ENCODE results near the gene STK4.
A peak's percentile ranks its signal among the peaks of the same experiment; 100 is the strongest.

The STK4 gene

DNA sequence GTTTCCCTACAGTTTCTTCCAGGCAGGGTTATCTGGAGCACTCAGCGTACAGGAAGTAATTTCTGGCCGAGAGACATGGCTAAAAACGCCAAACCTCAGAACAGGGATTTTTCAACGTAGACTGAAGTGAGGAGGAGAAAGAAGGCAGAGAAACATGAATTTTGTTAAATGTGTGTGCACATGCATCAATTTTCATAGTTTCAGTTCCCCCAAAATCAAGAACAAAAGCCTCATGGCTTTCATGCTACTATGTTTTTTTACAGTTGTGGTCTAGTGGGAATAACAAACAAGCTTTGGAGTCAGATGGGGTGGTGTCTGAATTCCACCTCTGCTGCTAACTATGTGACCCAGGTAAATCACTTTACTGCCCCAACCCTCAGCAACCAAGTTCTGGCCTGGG lies 11.0 kb upstream of the STK4 start:
- DNase-seq, result no peak

DNA sequence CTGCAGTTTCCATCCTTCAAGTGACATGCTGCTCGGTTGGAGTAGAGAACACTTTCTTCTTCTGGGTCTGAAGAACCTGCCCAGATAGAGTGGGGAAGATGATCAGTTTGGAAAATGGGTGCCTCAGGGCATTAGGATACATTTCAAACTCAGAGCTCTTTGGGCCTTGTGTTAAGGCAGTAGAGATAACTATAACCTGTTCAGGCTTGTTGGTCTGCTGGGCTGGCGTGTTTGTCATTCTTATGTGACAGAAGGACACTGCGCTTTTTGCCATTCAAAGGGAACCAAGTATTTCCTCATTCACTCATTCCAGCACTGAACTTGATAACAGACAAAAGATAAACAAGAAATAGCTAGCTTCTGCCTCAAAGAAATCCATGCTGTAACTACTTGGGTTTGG lies 9.9 kb upstream of the STK4 start:
- no peak for DNase-seq

DNA sequence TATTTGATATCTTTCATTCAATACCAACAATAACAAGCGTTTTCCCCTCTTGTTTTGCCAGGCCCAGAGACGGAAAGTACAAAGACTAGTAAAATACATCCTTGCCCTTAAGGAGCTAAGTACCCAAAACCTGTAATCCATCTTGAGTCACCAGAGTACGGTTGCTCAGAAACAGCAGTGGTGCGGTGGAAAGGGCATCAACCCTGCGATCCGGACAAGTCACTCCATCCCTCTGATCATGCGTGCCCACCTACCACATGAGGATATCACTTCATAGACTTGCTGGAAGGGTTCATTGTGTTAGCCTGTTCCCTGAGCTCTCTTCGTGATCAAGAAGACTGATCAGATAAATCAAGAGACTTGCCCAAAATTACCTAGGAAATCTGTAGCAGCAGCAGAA lies 8.0 kb upstream of the STK4 start:
- DNase-seq, result no peak

DNA sequence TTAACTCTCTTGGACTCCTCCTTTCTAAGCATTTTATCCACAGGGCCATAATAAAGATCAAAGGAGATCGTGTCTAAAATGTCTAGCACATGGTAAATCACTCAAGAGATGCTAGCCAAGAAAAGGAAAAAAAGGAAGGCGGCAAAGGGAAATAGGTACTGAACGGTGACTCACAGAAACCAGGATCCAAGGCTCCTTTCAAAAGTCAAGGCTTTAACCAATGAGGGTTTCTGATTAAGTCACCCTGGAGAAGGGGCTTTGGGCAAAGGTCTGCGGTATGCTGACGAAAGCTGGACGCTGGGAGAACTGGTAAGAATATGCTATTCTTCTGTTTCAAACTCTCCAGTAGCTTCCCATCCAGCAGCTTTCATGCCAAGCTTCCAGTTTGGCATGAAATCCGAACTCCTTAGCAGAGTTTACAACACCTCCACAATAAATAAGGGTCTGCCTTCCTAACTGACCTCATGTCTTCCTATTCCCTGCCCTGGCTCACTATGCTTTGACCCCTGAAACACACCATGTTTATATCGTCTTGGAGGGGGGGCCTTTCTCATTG lies 7.2 kb upstream of the STK4 start:
- DNase-seq, result no peak

DNA sequence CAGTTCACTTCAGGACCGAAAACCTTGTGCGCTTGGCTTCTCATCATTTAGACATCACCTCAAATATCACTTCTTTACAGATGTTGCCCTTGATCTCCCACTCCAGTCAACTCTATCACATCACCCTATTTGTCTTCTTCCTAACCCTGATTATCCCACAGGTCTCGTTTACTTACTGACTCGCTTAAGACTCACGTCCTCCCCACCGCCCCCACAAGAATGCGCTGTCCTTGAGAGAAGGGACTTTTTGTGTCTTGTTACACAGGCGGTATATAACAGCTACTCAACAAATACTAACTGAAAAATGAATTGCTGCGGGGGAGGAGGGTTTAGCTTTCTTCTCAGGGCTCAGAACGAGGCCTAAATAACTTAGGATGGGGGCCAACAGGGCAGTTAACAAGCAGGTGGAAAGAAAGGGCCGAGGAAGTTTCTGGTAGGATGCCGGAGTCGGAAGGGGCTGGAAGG lies 6.6 kb upstream of the STK4 start:
- DNase-seq, result peak in 3 of 4 experiments; percentile 12 to 28 (median 20)

- DNase-seq, result peak; percentile 91 to 95 (median 92)
Observed at GRCh38 chr20:44960103-44960852, 6.0 kb upstream of the STK4 start, which contains the start of gene TOMM34. Gene TOMM34 (minus strand): TSS chr20:44960397. CDS start chr20:44960333, 64 bp downstream.

DNA sequence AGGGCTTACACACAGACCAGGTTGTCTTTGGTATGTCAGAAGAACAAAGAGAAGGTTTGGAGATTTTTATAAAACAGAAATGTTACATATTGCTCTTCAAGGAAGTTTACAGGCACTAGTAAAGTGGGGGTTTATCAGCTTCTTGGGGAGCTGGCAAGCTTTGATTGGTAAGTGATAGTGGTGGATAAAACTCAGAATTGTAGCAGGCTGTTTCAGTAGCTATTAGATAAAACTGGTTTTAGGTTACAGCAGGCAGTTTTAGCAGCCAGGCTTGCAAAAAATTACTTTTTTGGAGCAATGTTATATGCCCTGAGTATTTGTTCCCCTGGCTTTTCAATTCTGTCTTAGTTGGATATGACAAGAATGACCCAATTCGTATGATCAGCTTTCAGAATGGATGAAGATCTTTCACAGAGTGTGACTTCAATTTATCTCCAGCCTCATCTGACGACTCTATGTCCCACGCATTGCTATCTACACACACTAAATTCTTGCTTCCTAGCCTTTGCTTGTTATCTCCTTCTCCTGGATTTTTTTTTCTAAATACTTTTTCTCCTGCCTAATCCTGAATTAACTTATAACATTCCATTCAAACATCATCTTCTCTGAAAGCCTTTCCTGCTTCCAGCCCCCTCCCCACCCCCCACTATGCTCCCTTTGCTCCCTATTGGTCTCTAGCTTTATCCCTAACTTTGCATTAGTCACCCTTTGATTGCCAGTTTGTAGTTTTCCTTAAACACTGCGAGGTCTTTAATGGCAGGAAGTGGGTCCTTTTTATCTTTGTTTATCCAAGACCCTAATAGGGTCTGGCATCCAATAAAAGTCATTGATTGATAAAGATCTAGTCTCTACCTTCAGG lies 5.1 kb upstream of the STK4 start:
- no peak for DNase-seq

GRCh38 chr20:44961870-44962267 lies 4.4 kb upstream of the STK4 start:
- DNase-seq, result no peak

- DNase-seq, result no peak
Observed at GRCh38 chr20:44962483-44962882, 3.8 kb upstream of the STK4 start.

GRCh38 chr20:44963325-44964215 lies 2.7 kb upstream of the STK4 start:
- DNase-seq, result no peak

GRCh38 chr20:44965651-44966029 lies 672 bp upstream of the STK4 start:
- DNase-seq, result no peak

GRCh38 chr20:44967207-44967807 lies 995 bp downstream of the STK4 start:
- no peak for DNase-seq

- DNase-seq, result no peak
Observed at GRCh38 chr20:44969300-44969894, 3.1 kb downstream of the STK4 start.

- no peak for DNase-seq
Observed at GRCh38 chr20:44970243-44970757, 4.0 kb downstream of the STK4 start.

GRCh38 chr20:44973053-44973452 lies 6.7 kb downstream of the STK4 start:
- no peak for DNase-seq

DNA sequence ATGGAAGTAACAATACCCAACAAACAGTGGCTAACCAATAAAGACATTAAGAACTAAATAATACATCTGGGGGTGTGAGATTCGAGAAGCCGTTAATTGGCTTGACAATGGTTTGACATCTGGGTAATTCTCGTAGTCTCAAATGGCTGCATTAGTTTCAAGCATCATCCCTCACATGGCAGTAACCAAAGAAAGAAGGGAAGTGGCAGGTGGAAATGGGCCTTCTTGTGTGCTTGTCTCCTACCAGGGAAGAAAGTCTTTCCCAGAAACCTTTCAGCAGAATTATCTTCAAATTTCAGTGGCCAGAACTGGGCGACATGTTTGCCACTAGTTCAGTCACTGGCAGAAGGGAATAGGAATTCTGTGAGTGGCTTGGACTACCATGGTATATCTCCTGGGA lies 10.4 kb downstream of the STK4 start:
- no peak for DNase-seq

DNA sequence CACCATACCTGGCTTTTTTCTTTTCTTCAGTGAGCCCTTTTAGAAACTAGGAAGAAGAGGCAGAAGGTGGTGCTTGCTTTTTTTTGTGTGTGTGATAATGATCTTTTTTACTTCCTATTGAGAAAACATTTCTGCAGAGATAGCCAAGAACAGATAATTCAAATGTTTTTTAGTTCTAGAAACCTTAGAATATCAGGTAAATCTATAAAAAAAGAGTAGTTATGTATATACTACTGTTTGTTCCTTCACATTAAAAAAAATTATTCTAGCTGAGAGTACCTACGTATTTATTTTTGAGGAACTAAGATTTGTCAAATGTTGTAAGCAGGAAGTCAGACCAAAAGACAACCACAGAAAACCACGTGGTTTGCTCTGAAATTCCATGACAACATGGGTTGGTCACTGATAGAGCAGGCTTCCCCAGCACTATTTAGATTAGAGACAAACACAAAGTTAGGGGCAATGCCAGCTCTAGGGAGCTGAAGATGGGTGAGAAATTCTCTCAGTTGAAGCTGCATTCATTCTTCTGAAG lies 12.8 kb downstream of the STK4 start:
- DNase-seq, result peak in 2 of 4 experiments; percentile 6 to 23

DNA sequence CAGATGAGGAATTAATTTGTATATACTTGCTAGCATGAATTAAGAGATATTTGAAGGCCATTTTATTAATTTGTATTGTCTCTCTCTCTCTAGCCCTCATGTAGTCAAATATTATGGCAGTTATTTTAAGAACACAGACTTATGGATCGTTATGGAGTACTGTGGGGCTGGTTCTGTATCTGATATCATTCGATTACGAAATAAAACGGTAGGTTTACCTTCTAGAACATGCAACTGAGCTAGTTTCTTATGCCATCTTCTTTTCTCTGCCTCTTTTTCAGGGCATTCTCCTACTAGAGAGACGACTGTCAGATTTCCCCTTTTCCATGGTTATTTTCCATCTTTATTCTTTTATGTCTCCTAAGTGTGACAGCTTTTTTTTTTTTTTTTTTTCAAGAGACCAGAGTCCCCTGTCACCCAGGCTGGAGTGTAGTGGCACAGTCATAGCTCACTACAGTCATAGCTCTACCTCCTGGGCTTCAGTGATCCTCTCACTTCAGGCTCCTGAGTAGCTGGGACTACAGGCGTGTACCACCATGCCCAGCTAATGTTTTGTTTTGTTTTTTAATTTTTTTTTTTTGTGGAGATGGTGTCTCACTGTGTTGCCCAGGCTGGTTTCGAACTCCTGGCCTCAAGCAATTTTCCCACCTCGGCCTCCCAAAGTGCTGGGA lies 15.6 kb downstream of the STK4 start:
- no peak for DNase-seq

DNA sequence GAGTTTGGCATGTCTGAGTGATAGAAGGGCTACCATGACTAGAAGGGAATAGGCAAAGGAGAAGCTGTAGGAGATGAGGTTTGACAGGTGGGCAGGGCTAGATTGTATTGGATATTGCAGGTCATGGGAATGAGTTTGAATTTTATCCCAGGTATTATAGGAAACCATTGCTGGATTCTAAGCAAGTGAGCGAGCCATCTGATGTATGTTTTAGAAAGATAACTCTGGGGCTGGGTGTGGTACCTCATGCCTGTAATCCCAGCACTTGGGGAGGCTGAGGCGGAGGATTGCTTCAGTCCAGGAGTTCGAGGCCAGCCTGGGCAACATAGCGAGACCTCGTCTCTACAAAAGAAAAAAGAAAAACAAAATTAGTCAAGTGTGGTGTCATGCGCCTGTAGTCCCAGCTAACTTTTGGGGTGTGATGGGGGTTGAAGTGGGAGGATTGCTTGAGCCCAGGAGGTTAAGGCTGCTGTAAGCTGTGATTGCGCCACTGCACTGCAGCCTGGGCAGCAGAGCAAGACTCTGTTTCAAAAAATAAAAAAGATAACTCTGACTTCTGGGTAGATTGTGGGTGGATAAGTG lies 16.9 kb downstream of the STK4 start:
- DNase-seq, result no peak

- no peak for DNase-seq
Observed at GRCh38 chr20:44988631-44989171, 22.4 kb downstream of the STK4 start.
